ENCODE data around the gene NTM.

Gene NTM

DNA sequence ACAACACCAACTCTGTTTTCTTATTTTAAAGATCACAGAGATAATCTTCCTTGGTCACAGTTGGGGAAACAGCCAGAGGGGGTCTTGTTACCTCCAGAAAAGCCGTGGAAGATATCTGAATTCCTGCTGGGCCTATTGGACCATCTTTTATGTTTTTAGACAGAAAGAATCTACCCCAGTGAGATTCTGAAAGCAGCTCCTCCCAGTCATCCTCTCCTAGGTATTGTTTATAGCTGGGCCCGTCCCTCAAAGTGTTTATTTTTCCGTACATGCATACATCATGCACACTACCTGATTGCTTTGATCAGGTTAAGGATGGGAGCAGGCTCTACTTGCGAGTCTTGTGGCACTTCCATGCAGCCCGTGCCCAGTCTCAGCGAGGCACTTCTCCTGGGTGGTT lies 742.4 kb downstream of the NTM start:
- H3K4me3 ChIP-seq (ENCODE audit: low read depth, low read length): no peak overlapping the region
- H3K9me3 ChIP-seq (ENCODE audit: control insufficient read depth, insufficient read depth, low read depth, low read length): no peaks in the 10 kb centered on the region
- H3K36me3 ChIP-seq (ENCODE audit: control insufficient read depth in 2 of 2, insufficient read depth in 1 of 2, low read length in 2 of 2): no peaks in the 10 kb centered on the region
- no peaks in the 10 kb centered on the region for H3K4me1 ChIP-seq (ENCODE audit: control insufficient read depth, insufficient read depth, low read length)
- ChIA-PET CTCF (interaction anchor here (1.1 to 1.4 kb wide), 2 partner anchors 14 to 289 kb away, joined by 4 to 8 read pairs; no protein-coding TSS in a partner anchor), POLR2A (no interaction called here)
- H3K27ac ChIP-seq (ENCODE audit: extremely low read depth, low read depth, low read length): no peak overlapping the region
- TF ChIP-seq ZNF19 (tag by site-specific recombination; IDR thresholded peaks at IDR 0.05; ENCODE audit: low read depth): no peak
- no peak for TF ChIP-seq ZNF768 (tag by site-specific recombination; IDR thresholded peaks at IDR 0.05)
- no peak for TF ChIP-seq ZSCAN30 (tag by site-specific recombination; IDR thresholded peaks at IDR 0.05)
- TF ChIP-seq ZNF24 (tag by site-specific recombination; IDR thresholded peaks at IDR 0.05): no peak
- no peak for TF ChIP-seq MYNN (tag by site-specific recombination; IDR thresholded peaks at IDR 0.05; ENCODE audit: borderline replicate concordance)
- TF ChIP-seq ZNF146 (tag by site-specific recombination; IDR thresholded peaks at IDR 0.05): no peak
- TF ChIP-seq EGR2 (tag by site-specific recombination; IDR thresholded peaks at IDR 0.05; ENCODE audit: low read depth): no peak
- no peak for TF ChIP-seq ZNF155 (tag by site-specific recombination; IDR thresholded peaks at IDR 0.05)
- TF ChIP-seq KLF16 (tag by site-specific recombination; IDR thresholded peaks at IDR 0.05): no peak

DNA sequence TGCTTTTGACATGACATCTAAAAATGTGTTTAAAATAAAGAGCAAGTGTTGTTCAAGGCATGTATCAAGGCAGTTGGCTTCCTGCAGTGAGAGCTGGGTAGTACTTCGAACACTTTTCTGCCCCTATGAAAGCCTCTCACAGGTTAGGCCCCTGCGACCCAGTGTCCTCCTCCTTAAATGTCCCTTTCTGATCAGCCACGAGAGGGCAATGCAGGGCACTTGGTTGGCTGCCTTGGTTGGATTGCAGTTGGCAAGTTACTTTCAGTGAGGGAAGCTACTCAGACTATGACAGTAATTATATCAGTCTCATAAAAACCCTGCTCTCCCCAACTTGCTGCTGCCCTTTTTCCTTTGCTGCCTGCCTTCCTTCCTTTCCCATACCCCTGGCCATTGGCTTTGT lies 743.8 kb downstream of the NTM start:
- no peaks in the 10 kb centered on the region for H3K4me1 ChIP-seq (ENCODE audit: control insufficient read depth, insufficient read depth, low read length)
- H3K4me3 ChIP-seq (ENCODE audit: low read depth, low read length): no peak overlapping the region
- H3K9me3 ChIP-seq (ENCODE audit: control insufficient read depth, insufficient read depth, low read depth, low read length): no peaks in the 10 kb centered on the region
- TF ChIP-seq, protein P1, sequence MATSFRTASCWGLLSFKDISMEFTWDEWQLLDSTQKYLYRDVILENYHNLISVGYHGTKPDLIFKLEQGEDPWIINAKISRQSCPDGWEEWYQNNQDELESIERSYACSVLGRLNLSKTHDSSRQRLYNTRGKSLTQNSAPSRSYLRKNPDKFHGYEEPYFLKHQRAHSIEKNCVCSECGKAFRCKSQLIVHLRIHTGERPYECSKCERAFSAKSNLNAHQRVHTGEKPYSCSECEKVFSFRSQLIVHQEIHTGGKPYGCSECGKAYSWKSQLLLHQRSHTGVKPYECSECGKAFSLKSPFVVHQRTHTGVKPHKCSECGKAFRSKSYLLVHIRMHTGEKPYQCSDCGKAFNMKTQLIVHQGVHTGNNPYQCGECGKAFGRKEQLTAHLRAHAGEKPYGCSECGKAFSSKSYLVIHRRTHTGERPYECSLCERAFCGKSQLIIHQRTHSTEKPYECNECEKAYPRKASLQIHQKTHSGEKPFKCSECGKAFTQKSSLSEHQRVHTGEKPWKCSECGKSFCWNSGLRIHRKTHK (tag by site-specific recombination; IDR thresholded peaks at IDR 0.05): no peak
- TF ChIP-seq, protein P2, sequence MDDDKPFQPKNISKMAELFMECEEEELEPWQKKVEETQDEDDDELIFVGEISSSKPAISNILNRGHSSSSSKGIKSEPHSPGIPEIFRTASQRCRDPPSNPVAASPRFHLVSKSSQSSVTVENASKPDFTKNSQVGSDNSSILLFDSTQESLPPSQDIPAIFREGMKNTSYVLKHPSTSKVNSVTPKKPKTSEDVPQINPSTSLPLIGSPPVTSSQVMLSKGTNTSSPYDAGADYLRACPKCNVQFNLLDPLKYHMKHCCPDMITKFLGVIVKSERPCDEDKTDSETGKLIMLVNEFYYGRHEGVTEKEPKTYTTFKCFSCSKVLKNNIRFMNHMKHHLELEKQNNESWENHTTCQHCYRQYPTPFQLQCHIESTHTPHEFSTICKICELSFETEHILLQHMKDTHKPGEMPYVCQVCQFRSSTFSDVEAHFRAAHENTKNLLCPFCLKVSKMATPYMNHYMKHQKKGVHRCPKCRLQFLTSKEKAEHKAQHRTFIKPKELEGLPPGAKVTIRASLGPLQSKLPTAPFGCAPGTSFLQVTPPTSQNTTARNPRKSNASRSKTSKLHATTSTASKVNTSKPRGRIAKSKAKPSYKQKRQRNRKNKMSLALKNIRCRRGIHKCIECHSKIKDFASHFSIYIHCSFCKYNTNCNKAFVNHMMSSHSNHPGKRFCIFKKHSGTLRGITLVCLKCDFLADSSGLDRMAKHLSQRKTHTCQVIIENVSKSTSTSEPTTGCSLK (tag by site-specific recombination; IDR thresholded peaks at IDR 0.05): no peak
- TF ChIP-seq, protein P3, sequence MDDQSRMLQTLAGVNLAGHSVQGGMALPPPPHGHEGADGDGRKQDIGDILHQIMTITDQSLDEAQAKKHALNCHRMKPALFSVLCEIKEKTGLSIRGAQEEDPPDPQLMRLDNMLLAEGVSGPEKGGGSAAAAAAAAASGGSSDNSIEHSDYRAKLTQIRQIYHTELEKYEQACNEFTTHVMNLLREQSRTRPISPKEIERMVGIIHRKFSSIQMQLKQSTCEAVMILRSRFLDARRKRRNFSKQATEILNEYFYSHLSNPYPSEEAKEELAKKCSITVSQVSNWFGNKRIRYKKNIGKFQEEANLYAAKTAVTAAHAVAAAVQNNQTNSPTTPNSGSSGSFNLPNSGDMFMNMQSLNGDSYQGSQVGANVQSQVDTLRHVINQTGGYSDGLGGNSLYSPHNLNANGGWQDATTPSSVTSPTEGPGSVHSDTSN (CRISPR knock-in tag; IDR thresholded peaks at IDR 0.05): no peak
- TF ChIP-seq ZNF19 (tag by site-specific recombination; IDR thresholded peaks at IDR 0.05; ENCODE audit: low read depth) (no peak), ZFP37 (tag by site-specific recombination; IDR thresholded peaks at IDR 0.05) (no peak), ZNF133 (tag by site-specific recombination; IDR thresholded peaks at IDR 0.05) (no peak), ZNF350 (tag by site-specific recombination; IDR thresholded peaks at IDR 0.05) (no peak), ZNF121 (tag by site-specific recombination; IDR thresholded peaks at IDR 0.05) (no peak)
- TF ChIP-seq, protein P4, sequence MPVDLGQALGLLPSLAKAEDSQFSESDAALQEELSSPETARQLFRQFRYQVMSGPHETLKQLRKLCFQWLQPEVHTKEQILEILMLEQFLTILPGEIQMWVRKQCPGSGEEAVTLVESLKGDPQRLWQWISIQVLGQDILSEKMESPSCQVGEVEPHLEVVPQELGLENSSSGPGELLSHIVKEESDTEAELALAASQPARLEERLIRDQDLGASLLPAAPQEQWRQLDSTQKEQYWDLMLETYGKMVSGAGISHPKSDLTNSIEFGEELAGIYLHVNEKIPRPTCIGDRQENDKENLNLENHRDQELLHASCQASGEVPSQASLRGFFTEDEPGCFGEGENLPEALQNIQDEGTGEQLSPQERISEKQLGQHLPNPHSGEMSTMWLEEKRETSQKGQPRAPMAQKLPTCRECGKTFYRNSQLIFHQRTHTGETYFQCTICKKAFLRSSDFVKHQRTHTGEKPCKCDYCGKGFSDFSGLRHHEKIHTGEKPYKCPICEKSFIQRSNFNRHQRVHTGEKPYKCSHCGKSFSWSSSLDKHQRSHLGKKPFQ (tag by site-specific recombination; IDR thresholded peaks at IDR 0.05): no peak
- no peak overlapping the region for H3K27ac ChIP-seq (ENCODE audit: extremely low read depth, low read depth, low read length)
- ChIA-PET POLR2A (no interaction called here), CTCF (interaction anchor here (0.7 to 1.8 kb wide), 8 partner anchors 9 to 950 kb away, joined by 3 to 12 read pairs (median 4); no protein-coding TSS in a partner anchor)
- H3K36me3 ChIP-seq (ENCODE audit: control insufficient read depth in 2 of 2, insufficient read depth in 1 of 2, low read length in 2 of 2): no peaks in the 10 kb centered on the region

Measured in HEK293 (cell line).